Inflammatory macrophage treated with lipopolysaccharide for 1 hour (primary cell): ENCODE results near the gene HIBADH.
"Not testable (repeated sequence)": the region's sequence is repeated elsewhere in the genome, so short reads cannot be mapped to it uniquely, and the experiment has no call there.

Experiments
- DNase-seq, 2 donors: peaks; one replicate each; pipeline ENCODE4 v3.0.0-alpha.2; 2020 to 2022

Gene HIBADH

GRCh38 chr7:27678617-27679260, 16.1 kb upstream of the HIBADH start:
- DNase-seq = no peak

GRCh38 chr7:27677912-27678612, 15.4 kb upstream of the HIBADH start:
- peak; percentile 62 for DNase-seq

GRCh38 chr7:27674126-27674525, 11.4 kb upstream of the HIBADH start:
- not testable (repeated sequence) for DNase-seq

- no peak for DNase-seq
Measured at GRCh38 chr7:27671675-27672074, 9.0 kb upstream of the HIBADH start.

GRCh38 chr7:27670676-27671075, 8.0 kb upstream of the HIBADH start:
- DNase-seq = no peak

- DNase-seq = no peak
Measured at GRCh38 chr7:27670177-27670576, 7.5 kb upstream of the HIBADH start.

- peak; percentile 30 to 62 for DNase-seq
Measured at GRCh38 chr7:27665531-27665930, 2.8 kb upstream of the HIBADH start.

GRCh38 chr7:27663989-27664331, 1.3 kb upstream of the HIBADH start:
- no peak for DNase-seq

GRCh38 chr7:27661811-27662489, 733 bp downstream of the HIBADH start:
- peak; percentile 14 to 19 for DNase-seq

- no peak for DNase-seq
Measured at GRCh38 chr7:27656724-27657123, 6.0 kb downstream of the HIBADH start.

- DNase-seq = no peak
Measured at GRCh38 chr7:27655184-27655583, 7.5 kb downstream of the HIBADH start.

- DNase-seq = no peak
Measured at GRCh38 chr7:27652518-27652917, 10.2 kb downstream of the HIBADH start.

- peak in 1 of 2 donors; percentile 22 for DNase-seq
Measured at GRCh38 chr7:27651702-27652101, 11.0 kb downstream of the HIBADH start.

- DNase-seq = no peak
Measured at GRCh38 chr7:27650283-27650682, 12.4 kb downstream of the HIBADH start.

- DNase-seq = no peak
Measured at GRCh38 chr7:27647489-27647888, 15.2 kb downstream of the HIBADH start.

GRCh38 chr7:27647046-27647445, 15.6 kb downstream of the HIBADH start:
- DNase-seq = peak; percentile 10 to 12

- DNase-seq = no peak
Measured at GRCh38 chr7:27642271-27642670, 20.4 kb downstream of the HIBADH start.

GRCh38 chr7:27641581-27642230, 21.0 kb downstream of the HIBADH start:
- no peak for DNase-seq

GRCh38 chr7:27640884-27641574, 21.7 kb downstream of the HIBADH start:
- no peak for DNase-seq

GRCh38 chr7:27639851-27640250, 22.8 kb downstream of the HIBADH start:
- DNase-seq = no peak

- DNase-seq = not testable (repeated sequence)
Measured at GRCh38 chr7:27639048-27639447, 23.6 kb downstream of the HIBADH start.

- DNase-seq = no peak
Measured at GRCh38 chr7:27636326-27637006, 26.2 kb downstream of the HIBADH start.
